Heart right ventricle (tissue), 16 donors: ENCODE results near the gene TSEN2. TPM values are rescaled to one million over a fixed set of nuclear protein-coding genes. Genes with fewer than 3 reads are reported as not detected.

Experiments used
- ATAC-seq, 8 donors: fragments of 200-7000 bp; cut with Tn5 transposase; one replicate each; pipeline ENCODE4 v1.9.1; 2020; ENCODE audit warnings: mild to moderate bottlenecking in 8 of 8, moderate library complexity in 8 of 8, moderate number of reproducible peaks in 1 of 8
- DNase-seq, 2 donors: peaks; one replicate each; pipeline ENCODE4 v3.0.0-alpha.2; 2020
- H3K27ac ChIP-seq, 10 donors: fragments of 200-600 bp; sonication (generic) in 2 of 10; one replicate each; pipeline versions ENCODE4 v1.5.0 to v1.8.0; 2020 to 2022; ENCODE audit warnings: mild to moderate bottlenecking in 3 of 10
- H3K27me3 ChIP-seq, 7 donors: fragments of 200-600 bp; one replicate each; pipeline ENCODE4 v1.8.0; 2021 to 2022; ENCODE audit warnings: mild to moderate bottlenecking in 2 of 7
- H3K36me3 ChIP-seq, 9 donors: fragments of 200-600 bp; sonication (generic) in 1 of 9; one replicate each; pipeline versions ENCODE4 v1.5.0 to v1.8.0; 2020 to 2022; ENCODE audit warnings: mild to moderate bottlenecking in 2 of 9
- H3K4me1 ChIP-seq, 9 donors: fragments of 200-600 bp; sonication (generic) in 1 of 9; one replicate each; pipeline versions ENCODE4 v1.5.0 to v1.8.0; 2020 to 2022; ENCODE audit warnings: mild to moderate bottlenecking in 4 of 9
- H3K4me3 ChIP-seq, 10 donors: fragments of 200-600 bp; sonication (generic) in 2 of 10; one replicate each; pipeline versions ENCODE4 v1.5.0 to v1.8.0; 2020 to 2022; ENCODE audit warnings: mild to moderate bottlenecking in 7 of 10, moderate library complexity in 2 of 10
- H3K9me3 ChIP-seq, 11 donors: fragments of 200-600 bp in 10 of 11; sonication (generic) in 2 of 11; one replicate each; pipeline versions ENCODE4 v1.5.0 to v1.8.0; 2013 to 2022; ENCODE audit warnings: mild to moderate bottlenecking in 2 of 11, control low read depth in 1 of 11, moderate library complexity in 1 of 11
- CTCF ChIP-seq, 9 donors: fragments of 200-600 bp; sonication (generic) in 2 of 9; IDR thresholded peaks; one replicate each; pipeline versions ENCODE4 v1.5.0 to v1.8.0; 2021 to 2022; ENCODE audit warnings: antibody characterized with exemption in 9 of 9, mild to moderate bottlenecking in 5 of 9, moderate library complexity in 1 of 9
- WGBS, 2 donors: extraction: QIAGEN DNeasy Blood & Tissue Kit; methylation state at CpG; one replicate each; pipeline ENCODE4 v1.1.7; 2013; ENCODE audit warnings: inconsistent platforms in 1 of 2; 5-methylcytosine and 5-hydroxymethylcytosine counted together
- intact Hi-C, 10 donors: fragments of 100-400 bp; cut with DNase I; formaldehyde crosslinking; loops; one replicate each; pipeline versions ENCODE4 v1.11.1 to v1.14.2; 2022
- polyA plus RNA-seq, 2 donors: library from polyadenylated mRNA; stranded (reverse); fragments of 200-250 nt; gene quantifications; one replicate each; pipeline ENCODE4 v1.2.3, GENCODE V29; 2013
- total RNA-seq, 10 donors: library from RNA; stranded (reverse); fragmentation: NEBNext Ultra II Directional in 3 of 10; extraction: Animal tissue kit (Norgen Biotek cat#: 25700) in 3 of 10; gene quantifications; one replicate each; pipeline versions ENCODE4 v1.2.1 to v1.2.4, GENCODE V29; 2021 to 2023
- donor health status: Arrhythmogenic right ventricular cardiomyopathy.
- donor health status: ischemic (EF 13 %, LVEDD 7.1; RV severe dilation, severe dysfunction).
- donor health status: healthy with polysubstance abuse.
- donor health status: DM: no; HTN: yes; CAD: no.
- donor health status: DM: no; HTN: no; CAD: no.
- donor health status: ischemic (EF 25% LVEDD 6.9; RV normal size, moderate dysfunction).
- donor health status: ischemic (EF 25% LVEDD 5.7; RV mildly dilated, moderate dysfunction).
- donor health status: healthy.
- donor health status: DM: yes; HTN: yes; CAD: no.
- donor health status: Ischemic cardiomyopathy.
- donor health status: ischemic (EF 35%, LVEDD 5.7; RV mildly dilated, moderate dysfunction).
- donor health status: nonischemic (EF 11% LVEDD 7.7; RV severe dilation, severe dysfunction).
- donor health status: DM: yes; HTN: yes; CAD: no.
- donor health status: PGD.
- donor health status: ischemic (EF 29% LVEDD 5.4; RV normal size, mild dysfunction).
- donor health status: nonischemic (EF 23%, LVEDD 6.1; RV moderate dilation, normal function).

TSEN2 gene
- total and polyA plus RNA-seq, 12 donors, result 15.7 to 33.7 (median 19.8) TPM

GRCh38 chr3:12461097-12461649 is 23.1 kb upstream of the TSEN2 start:
- DNase-seq, result no peak
- intact Hi-C loops, result loop anchor here in 1 of 10 donors (5.0 kb wide), 1 partner anchor 174 kb away; the partner anchor contains the start of gene PPARG
- Histone ChIP-seq H3K36me3 (no peaks in the 10 kb centered on the region), H3K4me3 (no peak overlapping the region), H3K4me1 (peaks cover 0 to 21% (median 15%) of the 10 kb centered on the region in 9 donors), H3K27me3 (no peaks in the 10 kb centered on the region), H3K27ac (no peak overlapping the region), H3K9me3 (no peaks in the 10 kb centered on the region)
- WGBS, 2 donors, result 92 to 94% methylated on average over 7 of the region's 7 CpGs
- no peak for ATAC-seq
- no peak for TF ChIP-seq CTCF (IDR thresholded peaks at IDR 0.05)

- intact Hi-C loops, result loop anchor here in 1 of 10 donors (5.0 kb wide), 1 partner anchor 175 kb away; the partner anchor contains the start of gene PPARG
- no peaks in the 10 kb centered on the region for H3K9me3 ChIP-seq
- H3K4me3 ChIP-seq, result no peak overlapping the region
- peak overlapping the region in 7 of 10 donors; percentile 5 to 58 (median 37) for H3K27ac ChIP-seq
- H3K36me3 ChIP-seq, result no peaks in the 10 kb centered on the region
- no peaks in the 10 kb centered on the region for H3K27me3 ChIP-seq
- ATAC-seq (peak; percentile 20 to 72 (median 49)), DNase-seq (no peak)
- peaks cover 0 to 22% (median 15%) of the 10 kb centered on the region in 9 donors for H3K4me1 ChIP-seq
- no peak for TF ChIP-seq CTCF (IDR thresholded peaks at IDR 0.05)
- WGBS, 2 donors, result 39 to 54% methylated on average over 9 of the region's 9 CpGs
Measured at GRCh38 chr3:12462159-12462947, 21.9 kb upstream of the TSEN2 start.

- DNase-seq, result no peak
- no peaks in the 10 kb centered on the region for H3K27me3 ChIP-seq
- H3K27ac ChIP-seq, result no peak overlapping the region
- no peak overlapping the region for H3K4me3 ChIP-seq
- no peaks in the 10 kb centered on the region for H3K9me3 ChIP-seq
- intact Hi-C loops, result loop anchor here in 1 of 10 donors (5.0 kb wide), 1 partner anchor 176 kb away; the partner anchor contains the start of gene PPARG
- no peaks in the 10 kb centered on the region for H3K36me3 ChIP-seq
- WGBS, 2 donors, result 94 to 96% methylated on average over 1 of the region's 1 CpG
- TF ChIP-seq CTCF (IDR thresholded peaks at IDR 0.05), result no peak
- ATAC-seq, result no peak
- H3K4me1 ChIP-seq, result peaks cover 0 to 22% (median 15%) of the 10 kb centered on the region in 9 donors
Measured at GRCh38 chr3:12463686-12464085, 20.6 kb upstream of the TSEN2 start.

GRCh38 chr3:12464181-12464580 is 20.1 kb upstream of the TSEN2 start:
- no peaks in the 10 kb centered on the region for H3K27me3 ChIP-seq
- TF ChIP-seq CTCF (IDR thresholded peaks at IDR 0.05), result no peak
- ATAC-seq (no peak), DNase-seq (no peak)
- H3K4me3 ChIP-seq, result no peak overlapping the region
- no peak overlapping the region for H3K27ac ChIP-seq
- H3K36me3 ChIP-seq, result no peaks in the 10 kb centered on the region
- H3K9me3 ChIP-seq, result no peaks in the 10 kb centered on the region
- intact Hi-C loops, result loop anchor here in 1 of 10 donors (5.0 kb wide), 1 partner anchor 177 kb away; the partner anchor contains the start of gene PPARG
- H3K4me1 ChIP-seq, result peaks cover 0 to 22% (median 15%) of the 10 kb centered on the region in 9 donors
